HG02623 (cell line): ENCODE results near the gene OLFML2A.
A peak's percentile ranks its signal among the peaks of the same experiment; 100 is the strongest.

Experiments
- ATAC-seq: cut with Tn5 transposase; IDR thresholded peaks from one replicate; pipeline ENCODE4 v1.9.1; 2021; ENCODE audit warnings: moderate library complexity; ENCODE audit not compliant: unreplicated experiment

OLFML2A gene

GRCh38 chr9:124852121-124852828, 75.3 kb downstream of the OLFML2A start:
- ATAC-seq, result no peak

- ATAC-seq, result peak; percentile 68
Measured at GRCh38 chr9:124852829-124853531, 76.0 kb downstream of the OLFML2A start, which contains the start of gene WDR38. Gene WDR38, plus strand, starts transcription at chr9:124853460. Its CDS starts 72 bp downstream, at chr9:124853532.

- ATAC-seq, result no peak
Measured at GRCh38 chr9:124853605-124854143, 76.7 kb downstream of the OLFML2A start.

- ATAC-seq, result no peak
Measured at GRCh38 chr9:124854161-124854560, 77.2 kb downstream of the OLFML2A start.

GRCh38 chr9:124854822-124855221, 77.9 kb downstream of the OLFML2A start:
- no peak for ATAC-seq

GRCh38 chr9:124855566-124855943, 78.6 kb downstream of the OLFML2A start:
- ATAC-seq, result no peak

- no peak for ATAC-seq
Measured at GRCh38 chr9:124855944-124856765, 79.2 kb downstream of the OLFML2A start.

- ATAC-seq, result no peak
Measured at GRCh38 chr9:124857533-124858162, 80.7 kb downstream of the OLFML2A start.

- ATAC-seq, result no peak
Measured at GRCh38 chr9:124858330-124859046, 81.6 kb downstream of the OLFML2A start.

GRCh38 chr9:124859803-124860581, 83.1 kb downstream of the OLFML2A start:
- no peak for ATAC-seq

- no peak for ATAC-seq
Measured at GRCh38 chr9:124860582-124861341, 83.8 kb downstream of the OLFML2A start.

GRCh38 chr9:124861342-124862229, 84.7 kb downstream of the OLFML2A start, which contains the start of the genes ARPC5L and RPL35:
Gene ARPC5L, plus strand, starts transcription at chr9:124862130. Its CDS starts 7,161 bp downstream, at chr9:124869291.
Gene RPL35, minus strand, starts transcription at chr9:124861957. Its CDS starts 45 bp downstream, at chr9:124861912.
- ATAC-seq, result peak; percentile 91

GRCh38 chr9:124863371-124863871, 86.5 kb downstream of the OLFML2A start:
- no peak for ATAC-seq
